CD14-positive monocyte (primary cell): ENCODE results near the gene TMEM135. TPM values are rescaled to one million over a fixed set of nuclear protein-coding genes. Genes with fewer than 3 reads are reported as not detected.

Experiments
- DNase-seq, 3 donors: peaks; one replicate each; pipeline ENCODE4 v3.0.0-alpha.2; 2011 to 2022
- H2AFZ ChIP-seq: 2 replicates; pipeline ENCODE4 v1.6.0; 2012; ENCODE audit warnings: mild to moderate bottlenecking, low read depth, low read length, inconsistent platforms; ENCODE audit not compliant: insufficient read depth, poor library complexity, severe bottlenecking
- H3K27ac ChIP-seq, 2 donors: 1 replicate in 1 of 2; 2 replicates in 1 of 2; pipeline ENCODE4 v1.5.1; 2012 to 2013; ENCODE audit warnings: low read length in 2 of 2, control low read depth in 1 of 2, inconsistent platforms in 1 of 2, low read depth in 1 of 2, mild to moderate bottlenecking in 1 of 2
- H3K27me3 ChIP-seq, 2 donors: one replicate each; pipeline versions ENCODE4 v1.6.0 to v1.6.1; 2011 to 2013; ENCODE audit warnings: low read length in 2 of 2; ENCODE audit not compliant: control insufficient read depth in 2 of 2, insufficient read depth in 2 of 2
- H3K36me3 ChIP-seq, 2 donors: replicated peaks in 1 of 2; 1 replicate in 1 of 2; 2 replicates in 1 of 2; pipeline versions ENCODE4 v1.5.1 to v1.6.1; 2012 to 2013; ENCODE audit warnings: low read length in 2 of 2, control low read depth in 1 of 2, inconsistent platforms in 1 of 2, mild to moderate bottlenecking in 1 of 2; ENCODE audit not compliant: insufficient read depth in 2 of 2, control insufficient read depth in 1 of 2
- H3K4me1 ChIP-seq, 2 donors: 1 replicate in 1 of 2; 2 replicates in 1 of 2; pipeline versions ENCODE4 v1.5.1 to v1.6.1; 2012 to 2013; ENCODE audit warnings: low read length in 2 of 2, control low read depth in 1 of 2, inconsistent platforms in 1 of 2, mild to moderate bottlenecking in 1 of 2, moderate library complexity in 1 of 2; ENCODE audit not compliant: insufficient read depth in 2 of 2, control insufficient read depth in 1 of 2
- H3K4me2 ChIP-seq: replicated peaks from 2 replicates; pipeline ENCODE3; 2012; ENCODE audit warnings: low read length, moderate library complexity, mild to moderate bottlenecking; ENCODE audit not compliant: poor library complexity, severe bottlenecking; ENCODE audit errors: extremely low read depth
- H3K4me3 ChIP-seq, 3 experiments: fragments of 200-600 bp in 1 of 3; sonication (generic) in 1 of 3; replicated peaks in 1 of 3; 1 replicate in 2 of 3; 2 replicates in 1 of 3; pipeline ENCODE4 v1.5.1; 2011 to 2013; ENCODE audit warnings: low read length in 3 of 3, mild to moderate bottlenecking in 3 of 3, control low read depth in 2 of 3, low read depth in 2 of 3, inconsistent platforms in 1 of 3, moderate library complexity in 1 of 3
- H3K79me2 ChIP-seq: 2 replicates; pipeline ENCODE4 v1.6.0; 2012; ENCODE audit warnings: mild to moderate bottlenecking, control low read depth, inconsistent platforms, low read length, moderate library complexity; ENCODE audit not compliant: insufficient read depth
- H3K9ac ChIP-seq: 2 replicates; pipeline ENCODE4 v1.6.0; 2017; ENCODE audit warnings: low read length, mild to moderate bottlenecking; ENCODE audit not compliant: insufficient read depth, poor library complexity, severe bottlenecking
- H3K9me3 ChIP-seq, 2 donors: replicated peaks in 1 of 2; 1 replicate in 1 of 2; 2 replicates in 1 of 2; pipeline versions ENCODE4 v1.5.1 to v1.6.1; 2012 to 2013; ENCODE audit warnings: low read length in 2 of 2, control low read depth in 1 of 2; ENCODE audit not compliant: control insufficient read depth in 1 of 2, insufficient read depth in 1 of 2
- H4K20me1 ChIP-seq: 2 replicates; pipeline ENCODE4 v1.6.0; 2012; ENCODE audit warnings: mild to moderate bottlenecking, low read length, control low read depth, moderate library complexity; ENCODE audit not compliant: insufficient read depth
- H3K27ac Mint-ChIP-seq, 7 donors: one replicate each; pipeline ENCODE4 v1.8.0; 2020; ENCODE audit warnings: mild to moderate bottlenecking in 7 of 7, mixed read lengths in 7 of 7, moderate library complexity in 6 of 7, inconsistent platforms in 2 of 7
- H3K27me3 Mint-ChIP-seq, 3 donors: one replicate each; pipeline ENCODE4 v1.8.0; 2021 to 2022; ENCODE audit warnings: low read depth in 3 of 3, mild to moderate bottlenecking in 3 of 3, mixed read lengths in 3 of 3, moderate library complexity in 3 of 3, inconsistent platforms in 1 of 3
- H3K36me3 Mint-ChIP-seq, 2 donors: one replicate each; pipeline ENCODE4 v1.8.0; 2020; ENCODE audit warnings: mixed read lengths in 2 of 2, inconsistent platforms in 1 of 2, mild to moderate bottlenecking in 1 of 2
- H3K4me1 Mint-ChIP-seq: one replicate; pipeline ENCODE4 v1.8.0; 2020; ENCODE audit warnings: mild to moderate bottlenecking, mixed read lengths
- H3K4me3 Mint-ChIP-seq, 2 donors: one replicate each; pipeline ENCODE4 v1.8.0; 2020; ENCODE audit warnings: mild to moderate bottlenecking in 2 of 2, mixed read lengths in 2 of 2, moderate library complexity in 1 of 2
- H3K9me3 Mint-ChIP-seq, 7 donors: one replicate each; pipeline ENCODE4 v1.8.0; 2020 to 2022; ENCODE audit warnings: mixed read lengths in 7 of 7, mild to moderate bottlenecking in 6 of 7, moderate library complexity in 6 of 7, inconsistent platforms in 2 of 7
- CTCF ChIP-seq: fragments of 200-600 bp; IDR thresholded peaks from one replicate; pipeline ENCODE4 v1.8.0; 2022; ENCODE audit warnings: antibody characterized with exemption, mild to moderate bottlenecking
- WGBS: methylation state at CpG from one replicate; pipeline ENCODE4 v1.1.5; 2013; ENCODE audit warnings: missing lambda C conversion rate; ENCODE audit not compliant: insufficient coverage; 5-methylcytosine and 5-hydroxymethylcytosine counted together
- intact Hi-C, 2 donors: fragments of 100-400 bp; cut with micrococcal nuclease; formaldehyde crosslinking; loops; one replicate each; pipeline versions ENCODE4 v1.15.0 to v1.15.1; 2023
- polyA plus RNA-seq, 3 donors: library from polyadenylated mRNA; depleted of rRNA in 1 of 3; unstranded in 2 of 3; stranded (reverse) in 1 of 3; fragments of 300-500 nt in 2 of 3; fragments of >200 nt in 1 of 3; fragmentation: Illumina TruSeq in 2 of 3; gene quantifications; 1 replicate in 2 of 3; 2 replicates in 1 of 3; pipeline ENCODE4 v1.2.3, GENCODE V29; 2012 to 2021

Gene TMEM135
- polyA plus RNA-seq, 3 donors = 2.7 to 8.4 (median 5.9) TPM

GRCh38 chr11:87020336-87020735 is 17.4 kb upstream of the TMEM135 start:
- H3K27me3 Mint-ChIP-seq = peaks cover 0 to 2% (median 0%) of the 10 kb centered on the region in 3 donors
- no CpG with 5 or more reads among the region's 1 CpG for WGBS
- H2AFZ ChIP-seq = no peak overlapping the region

DNA sequence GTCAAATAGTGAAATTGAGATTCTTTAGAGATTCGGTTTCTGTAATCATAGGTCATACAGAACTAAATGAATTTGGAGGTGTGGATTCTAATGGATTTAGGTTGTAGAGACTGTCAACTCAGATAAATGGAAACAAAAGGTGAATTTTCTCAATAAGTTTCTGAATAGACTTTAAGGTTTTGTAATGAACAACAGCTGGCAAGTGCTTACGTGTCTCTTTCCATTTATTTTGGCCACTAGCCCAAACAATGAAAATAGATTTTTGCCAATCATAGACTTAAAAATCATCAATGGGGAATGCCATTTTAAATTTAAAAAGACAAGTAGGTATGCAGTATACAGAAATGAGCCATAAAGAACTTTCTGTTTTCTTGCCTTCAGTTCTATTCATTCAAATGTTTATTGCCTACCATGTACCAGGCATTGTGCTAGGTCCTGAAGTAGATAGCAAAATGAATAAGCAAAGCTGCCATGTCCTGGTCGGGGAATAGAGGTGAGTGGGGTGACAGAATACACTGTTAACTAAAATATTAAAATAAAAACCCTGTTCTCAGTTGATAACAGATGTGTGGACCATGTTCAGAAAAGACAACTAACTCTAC is 16.9 kb upstream of the TMEM135 start:
- intact Hi-C loops = no loop called here
- Histone ChIP-seq H3K27ac (no peak overlapping the region), H3K4me1 (no peaks in the 10 kb centered on the region), H3K36me3 (no peaks in the 10 kb centered on the region), H3K4me3 (no peak overlapping the region), H3K9ac (no peak overlapping the region), H3K27me3 (no peaks in the 10 kb centered on the region), H4K20me1 (no peaks in the 10 kb centered on the region), H2AFZ (no peak overlapping the region), H3K9me3 (no peaks in the 10 kb centered on the region), H3K4me2 (no peak overlapping the region), H3K79me2 (no peaks in the 10 kb centered on the region)
- Mint-ChIP-seq H3K27me3 (peaks cover 0 to 2% (median 0%) of the 10 kb centered on the region in 3 donors), H3K9me3 (peaks cover 0 to 3% (median 0%) of the 10 kb centered on the region in 7 donors), H3K4me1 (no peaks in the 10 kb centered on the region), H3K4me3 (no peak overlapping the region), H3K27ac (no peak overlapping the region), H3K36me3 (no peaks in the 10 kb centered on the region)
- no peak for DNase-seq
- WGBS = 80% methylated on average over 1 of the region's 3 CpGs
- no peak for TF ChIP-seq CTCF

More at GRCh38 chr11:87020336-87020735, 17.4 kb upstream of the TMEM135 start:
- Histone ChIP-seq H3K4me1 (no peaks in the 10 kb centered on the region), H3K36me3 (no peaks in the 10 kb centered on the region), H3K4me2 (no peak overlapping the region), H4K20me1 (no peaks in the 10 kb centered on the region), H3K79me2 (no peaks in the 10 kb centered on the region), H3K9me3 (no peaks in the 10 kb centered on the region), H3K9ac (no peak overlapping the region), H3K4me3 (no peak overlapping the region), H3K27ac (no peak overlapping the region), H3K27me3 (no peaks in the 10 kb centered on the region)
- Mint-ChIP-seq H3K27ac (peak overlapping the region in 1 of 7 donors; percentile 35), H3K36me3 (no peaks in the 10 kb centered on the region), H3K9me3 (peaks cover 0 to 3% (median 0%) of the 10 kb centered on the region in 7 donors), H3K4me3 (no peak overlapping the region), H3K4me1 (no peaks in the 10 kb centered on the region)
- no peak for DNase-seq
- no peak for TF ChIP-seq CTCF
- intact Hi-C loops = no loop called here
